HG02840 (cell line): ENCODE data around the gene SLC25A25.

Experiments used
- ATAC-seq: cut with Tn5 transposase; IDR thresholded peaks from one replicate; pipeline ENCODE4 v1.9.1; 2021; ENCODE audit warnings: mild to moderate bottlenecking, moderate library complexity, moderate number of reproducible peaks; ENCODE audit not compliant: unreplicated experiment, low FRiP score

SLC25A25 gene

GRCh38 chr9:128049843-128050242, 18.2 kb upstream of the SLC25A25 start:
- no peak for ATAC-seq

- no peak for ATAC-seq
Measured at GRCh38 chr9:128051932-128052709, 15.9 kb upstream of the SLC25A25 start.

GRCh38 chr9:128053560-128053959, 14.5 kb upstream of the SLC25A25 start:
- no peak for ATAC-seq

- ATAC-seq = no peak
Measured at GRCh38 chr9:128054087-128054486, 13.9 kb upstream of the SLC25A25 start.

GRCh38 chr9:128055344-128056040, 12.5 kb upstream of the SLC25A25 start:
- ATAC-seq = no peak

- ATAC-seq = no peak
Measured at GRCh38 chr9:128056086-128056485, 11.9 kb upstream of the SLC25A25 start.

- no peak for ATAC-seq
Measured at GRCh38 chr9:128056887-128057723, 10.9 kb upstream of the SLC25A25 start.

- ATAC-seq = no peak
Measured at GRCh38 chr9:128057724-128058409, 10.2 kb upstream of the SLC25A25 start.

GRCh38 chr9:128059365-128059983, 8.6 kb upstream of the SLC25A25 start:
- no peak for ATAC-seq

GRCh38 chr9:128061275-128061960, 6.6 kb upstream of the SLC25A25 start:
- ATAC-seq = no peak

- no peak for ATAC-seq
Measured at GRCh38 chr9:128062279-128062678, 5.8 kb upstream of the SLC25A25 start.

- ATAC-seq = no peak
Measured at GRCh38 chr9:128062846-128063831, 4.9 kb upstream of the SLC25A25 start.

- ATAC-seq = no peak
Measured at GRCh38 chr9:128065907-128066712, 1.9 kb upstream of the SLC25A25 start.

GRCh38 chr9:128066713-128067644, 1.1 kb upstream of the SLC25A25 start, which contains the start of gene NAIF1:
Gene NAIF1 (minus strand): TSS chr9:128067320. CDS start chr9:128067101, 219 bp downstream.
- peak; percentile 66 for ATAC-seq

GRCh38 chr9:128068386-128069205, 564 bp downstream of the SLC25A25 start:
- ATAC-seq = peak; percentile 2
